GM18498 (cell line): Measurements from ENCODE around the gene C6orf52.
A peak's percentile ranks its signal among the peaks of the same experiment; 100 is the strongest.
"Not testable (repeated sequence)": the region's sequence is repeated elsewhere in the genome, so short reads cannot be mapped to it uniquely, and the experiment has no call there.

Experiments used
- ATAC-seq: cut with Tn5 transposase; IDR thresholded peaks from one replicate; pipeline ENCODE4 v1.9.1; 2021; ENCODE audit warnings: mild to moderate bottlenecking, moderate library complexity; ENCODE audit not compliant: unreplicated experiment

The C6orf52 gene

DNA sequence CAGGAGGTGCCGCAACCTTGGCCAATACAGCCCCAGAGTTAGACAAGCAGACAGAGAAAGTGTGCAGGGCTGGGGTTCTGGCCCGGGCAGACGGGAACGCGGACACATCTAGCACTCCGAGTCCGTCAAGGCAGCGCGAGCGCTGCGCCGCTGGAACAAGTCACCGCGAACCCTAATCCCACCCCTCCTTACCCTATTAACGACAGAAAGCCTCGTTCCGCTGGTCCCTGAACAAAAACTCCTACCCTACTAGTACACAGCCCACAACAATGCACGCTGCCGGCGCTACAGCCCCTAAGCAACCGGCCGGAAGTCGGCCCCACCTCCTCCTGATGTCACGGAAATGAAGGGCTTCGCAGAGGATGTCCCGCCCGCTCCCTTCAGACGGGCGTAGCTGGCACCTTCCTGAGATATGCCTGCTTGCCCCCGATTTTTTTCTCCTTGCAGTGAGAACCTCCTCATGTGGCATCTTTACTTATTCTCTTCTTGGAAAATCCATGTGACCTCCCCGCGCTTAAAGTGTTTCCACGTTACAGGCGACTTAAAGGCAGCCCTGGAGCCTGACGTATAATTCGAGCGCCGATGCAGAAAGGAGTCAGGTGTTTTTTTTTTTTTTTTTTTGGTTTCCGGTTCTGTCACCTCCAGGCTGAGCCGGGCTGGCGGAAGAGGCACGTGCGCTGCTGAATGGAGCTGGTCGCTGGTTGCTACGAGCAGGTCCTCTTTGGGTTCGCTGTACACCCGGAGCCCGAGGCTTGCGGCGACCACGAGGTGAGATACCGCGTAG, at the start of gene C6orf52, which contains the start of gene PAK1IP1:
C6orf52 (minus strand) TSS at position 315 of the 784 bp plus-strand sequence. CDS start 7,066 bp downstream, outside the sequence.
PAK1IP1 (plus strand) TSS at position 671 of the 784 bp plus-strand sequence; CDS start at position 685, 14 bp downstream.
- ATAC-seq: peak; percentile 99

DNA sequence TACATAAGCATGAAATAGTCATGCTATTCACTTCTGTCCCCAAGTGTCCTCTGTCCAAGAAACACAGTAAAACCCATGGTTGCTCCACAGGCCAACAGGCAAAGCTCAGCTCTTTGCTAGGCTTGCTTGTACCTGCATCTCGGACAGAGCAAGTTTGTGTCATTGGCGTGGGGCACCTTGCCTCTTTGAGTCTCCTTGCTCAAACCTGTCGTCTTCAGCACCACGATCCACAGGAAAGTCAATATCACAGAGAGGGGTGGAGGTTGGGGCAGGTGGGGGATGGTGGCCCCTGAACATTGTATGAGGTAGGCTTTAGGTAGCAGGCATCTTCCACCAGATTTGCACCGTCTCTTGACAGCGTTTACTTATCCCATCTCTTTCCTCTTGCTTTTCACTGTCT, 49.1 kb upstream of the C6orf52 start:
- ATAC-seq: no peak

DNA sequence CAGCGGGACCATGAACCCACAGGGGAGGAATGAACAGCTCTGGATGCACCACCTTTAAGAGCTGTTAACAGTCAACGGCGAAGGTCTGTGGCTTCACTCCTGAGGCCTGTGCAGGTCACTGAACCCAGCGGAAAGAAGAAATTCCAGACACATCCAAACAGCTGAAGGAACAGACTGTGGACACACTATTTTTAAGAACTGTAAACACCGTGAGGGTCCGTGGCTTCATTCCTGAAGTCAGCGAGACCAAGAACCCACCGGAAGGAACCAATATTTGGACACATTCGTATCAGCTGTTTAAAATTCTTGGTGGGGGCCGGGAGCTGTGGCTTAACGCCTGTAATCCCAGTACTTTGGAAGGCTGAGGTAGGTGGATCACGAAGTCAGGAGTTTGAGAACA, 47.8 kb upstream of the C6orf52 start:
- ATAC-seq: no peak

DNA sequence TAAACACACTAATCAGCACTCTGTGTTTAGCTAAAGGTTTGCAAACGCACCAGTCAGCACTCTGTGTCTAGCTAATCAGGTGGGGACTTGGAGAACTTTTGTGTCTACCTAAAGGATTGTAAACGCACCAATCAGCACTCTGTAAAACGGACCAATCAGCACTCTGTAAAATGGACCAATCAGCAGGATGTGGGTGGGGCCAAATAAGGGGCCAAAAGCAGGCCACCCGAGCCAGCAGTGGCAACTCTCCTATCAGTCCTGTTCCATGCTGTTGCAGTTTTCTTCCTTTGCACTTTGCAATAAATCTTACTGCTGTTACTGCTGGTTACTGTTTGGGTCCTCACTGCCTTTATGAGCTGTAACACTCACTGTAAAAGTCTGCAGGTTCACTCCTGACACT, 47.2 kb upstream of the C6orf52 start:
- ATAC-seq: not testable (repeated sequence)

DNA sequence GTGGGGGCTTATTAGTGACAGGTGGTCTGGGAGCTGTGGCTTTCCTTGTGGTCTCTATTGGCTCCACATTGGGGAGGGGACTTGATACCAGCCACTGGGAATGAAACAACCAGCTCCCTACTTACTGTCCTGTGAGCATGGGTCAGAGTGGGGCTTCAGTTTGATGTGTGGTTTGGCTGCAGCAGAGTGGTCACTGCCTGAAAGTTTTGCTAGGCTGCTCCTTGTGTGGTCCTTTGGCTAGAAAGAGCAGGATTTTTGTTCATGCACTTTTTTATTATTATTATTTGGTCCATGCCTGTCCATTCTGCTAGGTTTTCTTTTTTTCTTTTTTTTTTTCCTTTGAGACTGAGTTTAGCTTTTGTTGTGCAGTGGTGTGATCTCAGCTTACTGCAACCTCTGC, 45.6 kb upstream of the C6orf52 start:
- no peak for ATAC-seq

DNA sequence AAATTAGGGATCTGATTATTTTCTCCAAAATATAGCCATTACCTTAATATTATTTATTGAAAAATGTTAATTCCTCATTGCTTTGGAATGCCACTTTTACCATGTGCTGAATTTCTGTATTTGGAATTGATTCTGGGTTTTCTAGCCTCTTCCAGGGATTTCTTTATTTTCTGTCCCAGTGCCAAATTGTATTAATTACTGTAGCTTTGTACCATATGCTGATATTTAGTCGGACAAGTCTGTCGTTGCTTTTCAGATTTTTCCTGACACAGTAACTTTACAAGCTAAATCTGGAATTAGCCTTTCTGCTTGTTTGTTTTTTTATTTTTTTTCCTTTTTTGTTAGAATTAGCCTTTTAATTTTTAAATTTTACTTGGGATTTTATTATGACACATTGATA, 42.3 kb upstream of the C6orf52 start:
- ATAC-seq: no peak

DNA sequence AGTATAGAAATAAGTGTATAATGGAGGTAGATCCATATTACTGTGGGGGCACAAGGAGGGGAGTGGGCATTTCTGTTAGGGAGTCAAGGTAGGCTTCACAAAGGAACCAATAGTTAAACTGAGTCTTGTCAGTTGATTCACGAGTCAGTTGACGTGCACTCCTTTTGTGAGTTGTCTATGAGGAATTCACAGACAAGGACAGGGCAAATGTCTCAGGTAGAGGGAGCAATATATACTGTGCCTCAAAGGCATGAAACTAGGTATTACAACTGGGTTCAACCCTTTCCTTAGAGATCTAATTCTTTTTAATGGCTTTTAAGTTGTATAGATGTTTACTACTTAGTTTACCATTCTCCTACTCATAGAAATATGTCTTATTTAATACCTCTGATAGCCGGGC, 39.4 kb upstream of the C6orf52 start:
- ATAC-seq: no peak

DNA sequence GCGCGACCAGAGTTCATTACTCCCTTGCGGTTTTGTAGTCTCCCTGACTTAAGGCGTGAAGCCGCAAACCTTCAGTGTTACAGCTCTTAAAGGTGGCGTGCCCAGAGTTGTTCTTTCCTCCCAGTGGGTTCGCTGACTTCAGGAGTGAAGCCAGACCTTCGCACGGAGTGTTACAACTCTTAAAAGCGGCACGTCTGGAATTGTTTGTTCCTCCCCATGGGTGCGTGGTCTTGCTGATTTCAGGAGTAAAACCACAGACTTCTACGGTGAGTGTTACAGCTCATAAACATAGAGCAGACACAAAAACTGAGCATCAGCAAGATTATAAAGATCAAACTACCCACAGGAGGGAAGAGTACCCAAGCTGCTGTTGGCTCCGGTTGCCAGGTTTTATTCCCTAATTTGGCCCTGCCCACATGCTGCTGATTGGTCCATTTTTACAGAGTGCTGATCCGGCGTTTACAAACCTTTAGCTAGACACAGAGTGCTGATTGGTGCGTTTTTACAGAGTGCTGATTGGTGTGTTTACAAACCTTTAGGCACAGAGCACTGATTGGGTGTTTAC, 38.8 kb upstream of the C6orf52 start:
- no peak for ATAC-seq

DNA sequence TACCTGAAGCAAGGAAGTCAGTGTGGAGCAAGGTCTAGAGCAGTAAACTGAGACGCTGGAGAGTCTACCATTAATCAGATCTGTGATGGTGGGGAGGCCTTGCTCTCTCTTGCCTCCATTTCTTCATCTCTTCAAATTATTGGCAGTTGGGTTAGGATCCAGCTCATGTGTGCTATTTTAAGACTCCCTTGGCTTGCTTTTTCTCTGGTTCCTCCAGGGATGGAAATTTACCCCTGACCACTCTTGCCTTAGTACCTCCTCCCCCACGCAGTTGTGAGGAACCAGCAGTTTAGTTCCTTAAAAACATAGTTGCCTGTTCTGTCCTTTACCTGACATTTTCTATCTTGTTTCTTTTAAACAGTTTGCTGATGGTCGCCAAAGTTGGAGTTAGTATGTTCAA, 35.8 kb upstream of the C6orf52 start:
- no peak for ATAC-seq

DNA sequence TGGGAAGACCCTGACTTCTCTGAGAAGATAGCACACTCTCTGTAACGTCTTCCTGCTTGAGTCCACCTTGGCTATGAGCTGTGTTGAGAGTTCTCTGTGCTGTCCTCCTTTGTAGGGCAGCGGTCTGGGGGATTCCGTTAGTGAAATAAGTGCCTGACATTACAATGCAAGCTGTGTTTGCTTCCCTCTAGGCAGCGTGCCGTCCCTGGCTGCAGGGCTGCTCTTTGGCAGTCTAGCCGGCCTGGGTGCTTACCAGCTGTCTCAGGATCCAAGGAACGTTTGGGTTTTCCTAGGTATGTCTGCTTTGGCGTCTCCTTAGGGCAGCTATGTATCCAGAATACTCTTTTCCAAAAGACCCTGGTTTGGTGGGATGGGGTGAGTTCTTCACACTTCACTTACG, 31.3 kb upstream of the C6orf52 start:
- ATAC-seq: no peak

DNA sequence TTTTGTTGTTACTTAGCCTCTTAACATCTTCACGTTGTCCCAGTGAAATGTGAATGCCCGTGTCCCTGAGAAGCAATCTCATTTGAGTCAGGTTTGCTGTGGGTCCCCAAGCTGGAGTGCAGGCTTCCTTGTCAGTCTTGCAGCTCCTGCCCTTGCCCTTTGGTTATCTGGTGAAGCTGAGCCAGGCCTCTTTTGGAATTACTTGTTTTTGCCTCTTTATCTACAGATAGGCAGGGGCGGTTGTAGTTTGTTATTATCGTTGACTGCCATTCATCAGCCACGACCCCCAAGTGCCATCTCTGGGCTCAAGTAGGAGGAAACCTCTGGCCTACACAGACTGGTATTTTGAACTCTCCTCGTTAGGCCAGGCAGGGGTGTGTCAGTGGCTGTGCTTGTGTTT, 30.6 kb upstream of the C6orf52 start:
- no peak for ATAC-seq

DNA sequence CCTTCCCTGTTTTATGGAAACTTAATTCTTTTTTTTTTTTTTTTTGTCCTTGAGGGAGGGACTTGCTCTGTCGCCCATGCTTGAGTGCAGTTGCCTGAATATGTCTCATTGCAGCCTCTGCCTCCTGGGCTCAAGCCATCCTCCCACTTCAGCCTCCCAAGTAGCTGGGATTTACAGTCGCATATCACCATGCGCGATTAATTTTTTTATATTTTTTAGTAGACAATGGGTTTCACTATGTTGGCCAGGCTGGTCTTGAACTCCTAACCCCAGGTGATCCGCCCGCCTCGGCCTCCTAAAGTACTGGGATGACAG, 29.1 kb upstream of the C6orf52 start:
- ATAC-seq: no peak

DNA sequence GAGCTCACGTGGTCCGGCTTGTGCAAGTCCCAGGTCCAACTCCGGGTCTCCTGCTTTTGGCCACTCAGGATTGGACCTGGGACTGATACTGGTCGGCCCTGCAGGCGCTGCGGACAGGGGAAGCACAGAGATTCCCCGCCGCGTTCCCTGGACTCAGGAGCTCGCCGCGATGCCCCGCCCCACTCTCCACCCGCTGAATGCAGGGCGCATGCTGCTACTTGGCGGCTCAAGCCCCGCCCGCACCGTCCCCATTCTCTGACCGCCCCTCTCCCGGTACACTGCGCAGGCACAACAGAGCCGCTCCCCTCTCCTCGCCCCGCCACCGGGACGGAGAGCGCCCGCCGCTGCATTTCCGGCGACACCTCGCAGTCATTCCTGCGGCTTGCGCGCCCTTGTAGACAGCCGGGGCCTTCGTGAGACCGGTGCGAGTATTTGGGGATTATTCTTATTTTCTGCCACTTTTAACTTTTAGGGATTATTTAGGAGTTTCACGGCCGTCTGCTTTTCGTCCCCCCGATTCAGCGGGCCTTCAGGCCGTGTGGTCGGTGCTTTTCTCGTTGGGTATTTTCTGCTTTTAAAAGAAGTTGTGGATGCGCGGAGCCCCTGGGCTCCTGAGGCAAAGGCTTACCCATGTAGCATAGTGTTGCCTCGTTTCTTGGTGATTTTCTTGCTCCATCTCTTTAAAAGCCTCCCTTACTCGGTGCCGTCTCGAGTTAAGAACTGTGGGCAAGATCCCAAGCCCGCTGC, 28.6 kb upstream of the C6orf52 start, which contains the start of gene TMEM14C:
TMEM14C (plus strand) TSS at position 251 of the 747 bp plus-strand sequence. CDS start 1,544 bp downstream, outside the sequence.
- ATAC-seq: peak; percentile 99

DNA sequence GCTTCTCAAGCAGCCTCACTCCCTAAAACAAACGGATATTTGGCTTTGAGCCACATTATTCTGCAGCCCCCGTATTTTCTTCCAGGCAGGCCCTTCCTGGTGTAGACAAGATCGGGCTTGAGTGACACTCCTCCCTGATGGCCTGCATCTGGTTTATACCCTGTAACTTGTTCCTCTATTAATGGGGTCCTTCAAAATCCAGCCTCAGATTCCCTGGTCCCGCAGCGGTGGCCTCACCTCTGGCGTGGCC, 28.1 kb upstream of the C6orf52 start:
- no peak for ATAC-seq

DNA sequence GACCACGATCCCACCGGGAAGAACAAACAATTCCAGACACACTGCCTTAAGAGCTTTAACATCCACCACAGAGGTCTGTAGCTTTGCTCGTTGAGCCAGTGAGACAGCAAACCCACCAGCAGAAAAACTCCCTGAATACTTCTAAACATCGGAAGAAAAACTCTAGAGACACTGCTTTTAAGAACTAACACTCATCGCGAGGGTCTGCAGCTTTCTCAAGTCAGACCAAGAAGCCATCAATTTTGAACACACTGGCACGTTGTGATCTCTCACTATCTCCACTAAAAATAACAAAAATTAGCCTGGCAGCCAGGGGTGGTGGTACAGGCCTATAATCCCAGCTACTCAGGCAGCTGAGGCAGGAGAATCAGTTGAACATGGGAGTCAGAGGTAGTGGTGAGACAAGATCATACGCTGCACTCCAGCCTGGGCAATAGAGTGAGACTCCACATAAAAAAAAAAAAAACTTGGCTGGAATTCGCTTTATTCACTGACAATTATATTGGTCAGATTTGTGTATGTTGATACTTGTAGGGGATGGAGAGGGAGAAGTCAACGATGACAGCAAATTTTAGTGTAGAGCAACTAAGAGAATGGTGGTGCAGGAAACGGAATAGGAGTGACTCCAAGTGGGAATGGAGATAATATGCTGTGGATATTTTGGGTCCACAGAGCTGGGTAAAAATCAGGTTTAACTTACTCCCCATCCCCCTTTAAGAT, 27.6 kb upstream of the C6orf52 start:
- no peak for ATAC-seq

DNA sequence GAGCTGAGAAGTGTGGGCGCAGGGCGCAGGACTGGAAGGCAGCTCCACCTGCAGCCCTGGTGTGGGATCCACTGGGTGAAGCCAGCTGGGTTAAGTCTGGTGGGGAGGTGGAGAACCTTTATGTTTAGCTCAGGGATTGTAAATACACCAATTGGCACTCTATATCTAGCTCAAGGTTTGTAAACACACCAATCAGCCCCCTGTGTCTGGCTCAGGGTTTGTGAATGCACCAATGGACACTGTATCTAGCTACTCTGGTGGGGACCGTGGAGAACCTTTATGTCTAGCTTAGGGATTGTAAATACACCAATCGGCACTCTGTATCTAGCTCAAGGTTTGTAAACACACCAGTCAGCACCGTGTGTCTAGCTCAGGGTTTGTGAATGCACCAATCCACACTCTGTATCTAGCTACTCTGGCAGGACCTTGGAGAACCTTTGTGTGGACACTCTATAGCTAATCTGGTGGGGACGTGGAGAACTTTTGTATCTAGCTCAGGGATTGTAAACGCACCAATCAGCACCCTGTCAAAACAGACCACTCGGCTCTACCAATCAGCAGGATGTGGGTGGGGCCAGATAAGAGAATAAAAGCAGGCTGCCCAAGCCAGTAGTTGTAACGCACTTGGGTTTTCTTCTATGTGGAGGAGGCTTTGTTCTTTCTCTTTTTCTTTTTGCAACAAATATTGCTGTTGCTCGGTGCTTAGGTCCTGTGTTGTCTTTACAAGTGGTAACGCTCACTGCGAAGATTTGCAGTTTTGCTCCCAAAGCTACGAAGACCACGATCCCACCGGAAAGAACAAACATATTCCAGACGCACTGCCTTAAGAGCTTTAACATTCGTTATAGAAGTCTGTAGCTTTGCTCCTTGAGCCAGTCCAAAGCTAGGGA, 26.8 kb upstream of the C6orf52 start:
- not testable (repeated sequence) for ATAC-seq

DNA sequence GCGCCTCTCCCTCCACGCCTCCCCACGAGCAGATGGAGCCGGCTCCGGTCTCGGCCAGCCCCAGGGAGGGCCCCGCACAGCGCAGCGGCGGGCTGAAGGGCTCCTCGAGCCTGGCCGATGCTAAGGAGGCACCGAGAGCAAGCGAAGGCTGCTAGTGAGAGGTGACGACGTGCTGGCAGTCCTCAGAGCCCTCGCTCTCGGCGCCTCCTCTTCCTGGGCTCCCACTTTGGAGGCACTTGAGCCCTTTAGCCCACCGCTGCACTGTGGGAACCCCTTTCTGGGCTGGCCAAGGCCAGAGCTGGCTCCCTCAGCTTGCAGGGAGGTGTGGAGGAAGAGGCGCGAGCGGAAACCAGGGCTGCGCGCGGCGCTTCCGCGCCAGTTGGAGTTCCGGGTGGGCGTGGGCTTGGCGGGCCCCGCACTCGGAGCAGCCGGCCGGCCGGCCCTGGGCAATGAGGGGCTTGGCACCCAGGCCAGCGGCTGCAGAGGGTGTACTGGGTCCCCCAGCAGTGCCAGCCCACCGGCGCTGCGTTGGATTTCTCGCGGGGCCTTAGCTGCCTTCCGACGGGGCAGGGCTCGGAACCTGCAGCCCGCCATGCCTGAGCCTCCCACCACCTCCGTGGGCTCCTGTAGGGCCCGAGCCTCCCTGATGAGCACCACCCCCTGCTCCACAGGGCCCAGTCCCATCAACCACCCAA, 26.0 kb upstream of the C6orf52 start:
- no peak for ATAC-seq

DNA sequence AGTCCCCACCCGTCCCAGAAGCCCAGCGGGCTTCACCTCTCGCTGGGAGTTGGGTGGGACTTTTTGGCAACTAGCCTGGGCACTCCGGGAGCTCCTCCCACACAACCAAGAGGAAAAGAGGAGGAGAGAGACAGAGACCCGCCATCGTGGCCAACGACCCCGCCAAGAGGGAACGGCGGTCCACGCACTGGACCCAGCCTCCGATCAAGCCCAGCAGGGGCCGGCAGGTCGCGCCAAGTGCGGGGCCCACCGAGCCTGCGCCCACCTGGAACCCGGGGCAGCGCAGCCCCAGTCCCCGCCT, 25.5 kb upstream of the C6orf52 start:
- ATAC-seq: no peak

DNA sequence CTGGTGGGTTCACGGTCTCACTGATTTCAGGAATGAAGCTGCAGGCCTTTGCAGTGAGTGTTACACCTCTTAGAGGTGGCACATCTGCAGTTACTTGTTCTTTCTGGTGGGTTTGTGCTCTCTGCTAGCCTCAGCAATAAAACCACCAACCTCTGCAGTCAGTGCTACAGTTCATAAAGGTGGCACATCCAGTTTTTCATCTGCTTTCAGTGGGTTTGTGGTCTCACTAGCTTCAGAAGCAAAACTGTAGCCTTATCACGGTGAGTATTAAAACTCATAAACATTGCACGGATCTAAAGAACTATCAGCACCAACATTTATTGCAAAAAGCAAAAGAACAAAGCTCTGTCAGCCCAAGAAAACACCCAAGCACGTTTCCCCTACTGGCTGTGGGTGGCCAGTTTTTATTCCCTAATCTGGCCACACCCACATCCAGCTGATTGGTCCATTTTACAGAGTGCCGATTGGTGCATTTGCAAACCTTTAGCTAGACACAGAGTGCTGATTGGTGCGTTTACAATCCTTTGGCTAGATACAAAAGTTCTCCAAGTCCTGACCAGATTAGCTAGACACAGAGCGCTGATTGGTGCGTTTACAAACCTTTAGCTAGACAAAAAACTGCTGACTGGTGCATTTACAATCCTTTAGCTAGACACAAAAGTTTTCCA, 25.0 kb upstream of the C6orf52 start:
- ATAC-seq: no peak

DNA sequence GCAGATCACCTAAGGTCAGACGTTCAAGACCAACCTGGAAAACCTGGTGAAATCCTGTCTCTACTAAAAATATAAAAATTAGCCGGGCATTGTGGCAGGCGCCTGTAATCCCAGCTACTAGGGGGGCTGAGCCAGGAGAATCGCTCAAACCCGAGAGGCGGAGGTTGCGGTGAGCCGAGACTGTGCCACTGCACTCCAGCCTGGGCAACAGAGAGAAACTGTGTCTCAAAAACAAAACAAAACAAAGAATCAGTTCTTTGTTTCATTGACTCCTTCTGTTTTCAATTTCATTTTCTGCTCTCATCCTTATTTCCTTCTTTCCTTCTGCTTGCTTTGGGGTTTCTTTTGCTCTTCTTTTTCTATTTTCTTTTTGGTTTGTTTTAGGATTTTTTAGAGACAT, 19.5 kb upstream of the C6orf52 start:
- ATAC-seq: peak; percentile 43
